ENCODE measurements around the gene ATF5. TPM values are rescaled to one million over a fixed set of nuclear protein-coding genes. Genes with fewer than 3 reads are reported as not detected.

Gene ATF5
- total and polyA plus RNA-seq, 10 of the 15 experiments (the other 5 are each of a cell fraction or from before 2014, with no cell fraction given): 9.1 to 133 (median 24.0) TPM

DNA sequence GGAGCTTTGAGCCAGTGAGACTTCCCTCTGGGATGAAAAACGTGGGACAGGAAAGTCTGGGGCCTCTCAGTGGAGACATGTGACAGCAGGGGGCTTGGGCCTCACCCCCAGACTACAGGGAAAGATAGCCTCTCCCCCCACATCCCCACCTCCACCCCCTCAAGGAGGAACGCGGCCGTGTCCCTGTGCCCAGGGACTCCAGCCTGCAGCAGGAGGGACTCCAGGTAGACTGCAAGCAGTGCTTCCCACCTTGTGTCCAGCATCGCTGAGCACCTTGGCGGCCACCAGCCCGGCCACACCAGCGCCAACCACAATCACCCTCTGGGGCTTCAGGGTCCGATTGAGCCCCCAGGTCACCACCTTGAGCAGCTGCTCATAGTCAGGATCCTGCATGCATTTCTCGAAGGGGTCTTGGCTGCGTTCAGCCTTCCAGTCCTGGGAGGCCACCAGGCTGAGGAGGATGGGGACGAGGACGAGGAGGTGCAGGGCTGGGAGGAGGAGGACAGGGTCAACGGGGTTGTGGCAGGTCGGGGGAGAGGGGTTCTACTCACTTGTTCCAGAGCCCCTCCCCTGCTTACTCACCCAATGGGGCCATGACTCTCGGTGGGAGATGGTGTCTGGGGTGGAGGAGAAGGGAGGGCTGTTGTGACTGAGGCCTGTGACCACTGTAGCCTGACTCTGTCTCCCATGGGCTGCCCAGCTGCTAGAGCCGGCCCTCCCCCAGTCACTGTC is 33.3 kb upstream of the ATF5 start (continued):
- TF ChIP-seq STAT3 (IDR thresholded peaks at IDR 0.05; ENCODE audit: low read depth, low read length) (no peak), RB1 (IDR thresholded peaks at IDR 0.05; ENCODE audit: borderline replicate concordance) (no peak), NR2F1 (conservative IDR thresholded peaks at IDR 0.05) (peak; percentile 52; the same call in 1 of the 2 replicates), SMARCA5 (IDR thresholded peaks at IDR 0.05) (no peak), POU2F2 (IDR thresholded peaks at IDR 0.05; ENCODE audit: borderline replicate concordance, low read depth, low read length) (0 out of 3 replicates have a peak, but pooled peaks have one; percentile 37), MYC (IDR thresholded peaks at IDR 0.05; ENCODE audit: insufficient read depth, insufficient read length, insufficient replicate concordance, low read length, severe bottlenecking) (peak; percentile 24), POLR2A (IDR thresholded peaks at IDR 0.05; ENCODE audit: low read depth, low read length) (peak; percentile 47; the same call in 1 of the 2 replicates), CBFB (IDR thresholded peaks at IDR 0.05; ENCODE audit: low read depth) (0 out of 2 replicates have a peak, but pooled peaks have one; percentile 28), IKZF2 (IDR thresholded peaks at IDR 0.05) (no peak; a peak in 1 of 4 replicates), HDAC2 (IDR thresholded peaks at IDR 0.05) (no peak), BCL11A (IDR thresholded peaks at IDR 0.05; ENCODE audit: low read depth, low read length) (no peak), SMC3 (IDR thresholded peaks at IDR 0.05; ENCODE audit: borderline replicate concordance, low read length) (peak; percentile 23; the same call in 1 of the 2 replicates), BHLHE40 (IDR thresholded peaks at IDR 0.05; ENCODE audit: borderline replicate concordance in 1 of 2, low read depth in 2 of 2, low read length in 1 of 2) (peak in 1 of 2 experiments; percentile 3; a peak in 1 of 4 replicates), IRF4 (IDR thresholded peaks at IDR 0.05; ENCODE audit: low read depth, low read length) (0 out of 2 replicates have a peak, but pooled peaks have one; percentile 9), SIX5 (IDR thresholded peaks at IDR 0.05; ENCODE audit: low read depth, low read length, severe bottlenecking) (no peak), RAD51 (IDR thresholded peaks at IDR 0.05) (no peak), LARP7 (IDR thresholded peaks at IDR 0.05) (0 out of 2 replicates have a peak, but pooled peaks have one; percentile 22), HDGF (IDR thresholded peaks at IDR 0.05) (no peak)
- TF ChIP-seq, protein P1, sequence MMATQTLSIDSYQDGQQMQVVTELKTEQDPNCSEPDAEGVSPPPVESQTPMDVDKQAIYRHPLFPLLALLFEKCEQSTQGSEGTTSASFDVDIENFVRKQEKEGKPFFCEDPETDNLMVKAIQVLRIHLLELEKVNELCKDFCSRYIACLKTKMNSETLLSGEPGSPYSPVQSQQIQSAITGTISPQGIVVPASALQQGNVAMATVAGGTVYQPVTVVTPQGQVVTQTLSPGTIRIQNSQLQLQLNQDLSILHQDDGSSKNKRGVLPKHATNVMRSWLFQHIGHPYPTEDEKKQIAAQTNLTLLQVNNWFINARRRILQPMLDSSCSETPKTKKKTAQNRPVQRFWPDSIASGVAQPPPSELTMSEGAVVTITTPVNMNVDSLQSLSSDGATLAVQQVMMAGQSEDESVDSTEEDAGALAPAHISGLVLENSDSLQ (IDR thresholded peaks at IDR 0.05): no peak
- TF ChIP-seq, protein P2, sequence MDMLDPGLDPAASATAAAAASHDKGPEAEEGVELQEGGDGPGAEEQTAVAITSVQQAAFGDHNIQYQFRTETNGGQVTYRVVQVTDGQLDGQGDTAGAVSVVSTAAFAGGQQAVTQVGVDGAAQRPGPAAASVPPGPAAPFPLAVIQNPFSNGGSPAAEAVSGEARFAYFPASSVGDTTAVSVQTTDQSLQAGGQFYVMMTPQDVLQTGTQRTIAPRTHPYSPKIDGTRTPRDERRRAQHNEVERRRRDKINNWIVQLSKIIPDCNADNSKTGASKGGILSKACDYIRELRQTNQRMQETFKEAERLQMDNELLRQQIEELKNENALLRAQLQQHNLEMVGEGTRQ (IDR thresholded peaks at IDR 0.05; ENCODE audit: borderline replicate concordance, low read depth, low read length): no peak
- TF ChIP-seq, protein P3, sequence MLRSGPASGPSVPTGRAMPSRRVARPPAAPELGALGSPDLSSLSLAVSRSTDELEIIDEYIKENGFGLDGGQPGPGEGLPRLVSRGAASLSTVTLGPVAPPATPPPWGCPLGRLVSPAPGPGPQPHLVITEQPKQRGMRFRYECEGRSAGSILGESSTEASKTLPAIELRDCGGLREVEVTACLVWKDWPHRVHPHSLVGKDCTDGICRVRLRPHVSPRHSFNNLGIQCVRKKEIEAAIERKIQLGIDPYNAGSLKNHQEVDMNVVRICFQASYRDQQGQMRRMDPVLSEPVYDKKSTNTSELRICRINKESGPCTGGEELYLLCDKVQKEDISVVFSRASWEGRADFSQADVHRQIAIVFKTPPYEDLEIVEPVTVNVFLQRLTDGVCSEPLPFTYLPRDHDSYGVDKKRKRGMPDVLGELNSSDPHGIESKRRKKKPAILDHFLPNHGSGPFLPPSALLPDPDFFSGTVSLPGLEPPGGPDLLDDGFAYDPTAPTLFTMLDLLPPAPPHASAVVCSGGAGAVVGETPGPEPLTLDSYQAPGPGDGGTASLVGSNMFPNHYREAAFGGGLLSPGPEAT (IDR thresholded peaks at IDR 0.05; ENCODE audit: low read depth): peak; percentile 37; the same call in 1 of the 2 replicates
- TF ChIP-seq, protein P4, sequence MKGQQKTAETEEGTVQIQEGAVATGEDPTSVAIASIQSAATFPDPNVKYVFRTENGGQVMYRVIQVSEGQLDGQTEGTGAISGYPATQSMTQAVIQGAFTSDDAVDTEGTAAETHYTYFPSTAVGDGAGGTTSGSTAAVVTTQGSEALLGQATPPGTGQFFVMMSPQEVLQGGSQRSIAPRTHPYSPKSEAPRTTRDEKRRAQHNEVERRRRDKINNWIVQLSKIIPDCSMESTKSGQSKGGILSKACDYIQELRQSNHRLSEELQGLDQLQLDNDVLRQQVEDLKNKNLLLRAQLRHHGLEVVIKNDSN (IDR thresholded peaks at IDR 0.05; ENCODE audit: borderline replicate concordance, extremely low read length, insufficient read depth, low read depth, low read length): no peak
- TF ChIP-seq, protein P5, sequence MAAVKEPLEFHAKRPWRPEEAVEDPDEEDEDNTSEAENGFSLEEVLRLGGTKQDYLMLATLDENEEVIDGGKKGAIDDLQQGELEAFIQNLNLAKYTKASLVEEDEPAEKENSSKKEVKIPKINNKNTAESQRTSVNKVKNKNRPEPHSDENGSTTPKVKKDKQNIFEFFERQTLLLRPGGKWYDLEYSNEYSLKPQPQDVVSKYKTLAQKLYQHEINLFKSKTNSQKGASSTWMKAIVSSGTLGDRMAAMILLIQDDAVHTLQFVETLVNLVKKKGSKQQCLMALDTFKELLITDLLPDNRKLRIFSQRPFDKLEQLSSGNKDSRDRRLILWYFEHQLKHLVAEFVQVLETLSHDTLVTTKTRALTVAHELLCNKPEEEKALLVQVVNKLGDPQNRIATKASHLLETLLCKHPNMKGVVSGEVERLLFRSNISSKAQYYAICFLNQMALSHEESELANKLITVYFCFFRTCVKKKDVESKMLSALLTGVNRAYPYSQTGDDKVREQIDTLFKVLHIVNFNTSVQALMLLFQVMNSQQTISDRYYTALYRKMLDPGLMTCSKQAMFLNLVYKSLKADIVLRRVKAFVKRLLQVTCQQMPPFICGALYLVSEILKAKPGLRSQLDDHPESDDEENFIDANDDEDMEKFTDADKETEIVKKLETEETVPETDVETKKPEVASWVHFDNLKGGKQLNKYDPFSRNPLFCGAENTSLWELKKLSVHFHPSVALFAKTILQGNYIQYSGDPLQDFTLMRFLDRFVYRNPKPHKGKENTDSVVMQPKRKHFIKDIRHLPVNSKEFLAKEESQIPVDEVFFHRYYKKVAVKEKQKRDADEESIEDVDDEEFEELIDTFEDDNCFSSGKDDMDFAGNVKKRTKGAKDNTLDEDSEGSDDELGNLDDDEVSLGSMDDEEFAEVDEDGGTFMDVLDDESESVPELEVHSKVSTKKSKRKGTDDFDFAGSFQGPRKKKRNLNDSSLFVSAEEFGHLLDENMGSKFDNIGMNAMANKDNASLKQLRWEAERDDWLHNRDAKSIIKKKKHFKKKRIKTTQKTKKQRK (IDR thresholded peaks at IDR 0.05; ENCODE audit: low read depth, low read length): no peak
